A549 (cell line): Measurements from ENCODE around the gene RPL22.

ENCODE experiments used
- ELK1 ChIP-seq: fragments of 150-350 bp; IDR thresholded peaks from 2 replicates; pipeline ENCODE4 v1.6.1; 2014; ENCODE audit warnings: low read depth, mild to moderate bottlenecking, low read length
- RCOR1 ChIP-seq: fragments of 150-350 bp; IDR thresholded peaks from 2 replicates; pipeline ENCODE4 v1.6.1; 2014; ENCODE audit warnings: antibody characterized with exemption, low read length, low read depth
- REST ChIP-seq: fragments of 200-600 bp; sonication (generic); IDR thresholded peaks from 2 replicates; pipeline ENCODE4 v1.6.1; 2016; ENCODE audit warnings: antibody characterized with exemption, mild to moderate bottlenecking, moderate library complexity

GRCh38 chr1:6171548-6172124 lies 27.8 kb downstream of the RPL22 start:
- no peak for TF ChIP-seq ELK1
- no peak for TF ChIP-seq RCOR1
- no peak for TF ChIP-seq REST
